ENCODE data around the gene ETV1.

Gene ETV1

GRCh38 chr7:13874783-13875182, 114.7 kb downstream of the ETV1 start:
- Histone ChIP-seq H3K14ac (ENCODE audit: low read length) (no peak overlapping the region), H3K79me1 (ENCODE audit: low read length) (no peaks in the 10 kb centered on the region), H3K27me3 (ENCODE audit: insufficient read depth, low read length) (no peaks in the 10 kb centered on the region), H2BK5ac (ENCODE audit: low read depth, low read length, poor library complexity) (no peak overlapping the region), H3K36me3 (ENCODE audit: control insufficient read depth in 1 of 2, insufficient read depth in 2 of 2, low read length in 2 of 2) (no peaks in the 10 kb centered on the region), H4K91ac (ENCODE audit: low read depth, low read length) (no peak overlapping the region), H3K27ac (ENCODE audit: low read depth, low read length) (no peak overlapping the region), H3K23ac (ENCODE audit: low read length) (no peak overlapping the region), H2BK12ac (ENCODE audit: low read length) (no peak overlapping the region), H3K4me1 (ENCODE audit: control insufficient read depth in 1 of 2, insufficient read depth in 2 of 2, low read length in 2 of 2) (no peaks in the 10 kb centered on the region), H3K9me3 (ENCODE audit: insufficient read depth, low read depth, low read length) (no peaks in the 10 kb centered on the region), H3K18ac (ENCODE audit: low read length) (no peak overlapping the region), H3K4me3 (ENCODE audit: low read depth, low read length) (no peak overlapping the region), H2AFZ (ENCODE audit: insufficient read depth, low read length, poor library complexity) (no peak overlapping the region), H3K79me2 (ENCODE audit: control insufficient read depth, insufficient read depth, low read length, poor library complexity) (no peaks in the 10 kb centered on the region), H4K12ac (ENCODE audit: low read depth, low read length) (no peak overlapping the region), H2AK5ac (ENCODE audit: low read length) (no peak overlapping the region), H3K4me2 (ENCODE audit: low read length) (no peak overlapping the region), H3K4ac (ENCODE audit: low read depth, low read length) (no peak overlapping the region), H4K8ac (ENCODE audit: low read depth, low read length) (no peak overlapping the region), H3K9ac (ENCODE audit: low read length) (no peak overlapping the region), H2BK120ac (ENCODE audit: insufficient read depth, low read length, poor library complexity) (no peak overlapping the region)
- no CpG with 5 or more reads among the region's 2 CpGs for WGBS (ENCODE audit: extremely low coverage, insufficient coverage, insufficient read length)
- no peak for DNase-seq

DNA sequence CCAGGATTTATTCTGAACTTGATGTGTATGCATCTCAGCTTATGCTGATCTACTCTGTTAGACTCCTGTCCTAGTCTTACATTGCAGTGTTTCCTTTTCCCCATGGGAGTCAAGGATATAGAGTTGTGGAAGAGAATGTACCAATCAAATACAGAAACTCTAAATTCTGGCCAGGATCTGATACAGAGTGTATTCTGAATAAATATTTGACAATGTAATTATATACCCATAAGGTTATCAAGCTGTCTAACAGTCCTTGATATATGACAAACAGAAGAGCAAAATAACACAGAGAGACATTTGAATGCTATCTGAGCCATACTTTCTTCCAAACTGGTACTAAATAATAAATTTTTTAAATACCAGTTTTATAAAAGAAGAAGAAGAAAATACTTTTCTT, 116.8 kb downstream of the ETV1 start:
- Histone ChIP-seq H3K27me3 (ENCODE audit: insufficient read depth, low read length) (no peaks in the 10 kb centered on the region), H3K14ac (ENCODE audit: low read length) (no peak overlapping the region), H2AK5ac (ENCODE audit: low read length) (no peak overlapping the region), H2BK120ac (ENCODE audit: insufficient read depth, low read length, poor library complexity) (no peak overlapping the region), H3K79me1 (ENCODE audit: low read length) (no peaks in the 10 kb centered on the region), H3K4me2 (ENCODE audit: low read length) (no peak overlapping the region), H2BK5ac (ENCODE audit: low read depth, low read length, poor library complexity) (no peak overlapping the region), H3K27ac (ENCODE audit: low read depth, low read length) (no peak overlapping the region), H3K18ac (ENCODE audit: low read length) (no peak overlapping the region), H3K36me3 (ENCODE audit: control insufficient read depth in 1 of 2, insufficient read depth in 2 of 2, low read length in 2 of 2) (no peaks in the 10 kb centered on the region), H2BK12ac (ENCODE audit: low read length) (no peak overlapping the region), H3K4me1 (ENCODE audit: control insufficient read depth in 1 of 2, insufficient read depth in 2 of 2, low read length in 2 of 2) (no peaks in the 10 kb centered on the region), H4K8ac (ENCODE audit: low read depth, low read length) (no peak overlapping the region), H2AFZ (ENCODE audit: insufficient read depth, low read length, poor library complexity) (no peak overlapping the region), H3K9me3 (ENCODE audit: insufficient read depth, low read depth, low read length) (no peaks in the 10 kb centered on the region), H3K23ac (ENCODE audit: low read length) (no peak overlapping the region), H3K9ac (ENCODE audit: low read length) (no peak overlapping the region), H3K79me2 (ENCODE audit: control insufficient read depth, insufficient read depth, low read length, poor library complexity) (no peaks in the 10 kb centered on the region), H3K4ac (ENCODE audit: low read depth, low read length) (no peak overlapping the region), H4K91ac (ENCODE audit: low read depth, low read length) (no peak overlapping the region), H3K4me3 (ENCODE audit: low read depth, low read length) (no peak overlapping the region), H4K12ac (ENCODE audit: low read depth, low read length) (no peak overlapping the region)
- no peak for DNase-seq

GRCh38 chr7:13871008-13871407, 118.5 kb downstream of the ETV1 start:
- Histone ChIP-seq H2BK120ac (ENCODE audit: insufficient read depth, low read length, poor library complexity) (no peak overlapping the region), H4K91ac (ENCODE audit: low read depth, low read length) (no peak overlapping the region), H3K18ac (ENCODE audit: low read length) (no peak overlapping the region), H3K9ac (ENCODE audit: low read length) (no peak overlapping the region), H3K27ac (ENCODE audit: low read depth, low read length) (no peak overlapping the region), H3K9me3 (ENCODE audit: insufficient read depth, low read depth, low read length) (no peaks in the 10 kb centered on the region), H3K79me2 (ENCODE audit: control insufficient read depth, insufficient read depth, low read length, poor library complexity) (no peaks in the 10 kb centered on the region), H4K12ac (ENCODE audit: low read depth, low read length) (no peak overlapping the region), H3K27me3 (ENCODE audit: insufficient read depth, low read length) (no peaks in the 10 kb centered on the region), H3K4me2 (ENCODE audit: low read length) (no peak overlapping the region), H4K8ac (ENCODE audit: low read depth, low read length) (no peak overlapping the region), H2BK12ac (ENCODE audit: low read length) (no peak overlapping the region), H2BK5ac (ENCODE audit: low read depth, low read length, poor library complexity) (no peak overlapping the region), H3K4ac (ENCODE audit: low read depth, low read length) (no peak overlapping the region), H3K36me3 (ENCODE audit: control insufficient read depth in 1 of 2, insufficient read depth in 2 of 2, low read length in 2 of 2) (no peaks in the 10 kb centered on the region), H2AK5ac (ENCODE audit: low read length) (no peak overlapping the region), H3K14ac (ENCODE audit: low read length) (no peak overlapping the region), H3K23ac (ENCODE audit: low read length) (no peak overlapping the region), H3K79me1 (ENCODE audit: low read length) (no peaks in the 10 kb centered on the region), H3K4me3 (ENCODE audit: low read depth, low read length) (no peak overlapping the region), H3K4me1 (ENCODE audit: control insufficient read depth in 1 of 2, insufficient read depth in 2 of 2, low read length in 2 of 2) (no peaks in the 10 kb centered on the region), H2AFZ (ENCODE audit: insufficient read depth, low read length, poor library complexity) (no peak overlapping the region)
- DNase-seq, result no peak

- H3K14ac ChIP-seq (ENCODE audit: low read length), result no peak overlapping the region
- WGBS (ENCODE audit: extremely low coverage, insufficient coverage, insufficient read length), result no CpG with 5 or more reads among the region's 2 CpGs
- H2AFZ ChIP-seq (ENCODE audit: insufficient read depth, low read length, poor library complexity), result no peak overlapping the region
- H4K12ac ChIP-seq (ENCODE audit: low read depth, low read length), result no peak overlapping the region
- H3K27me3 ChIP-seq (ENCODE audit: insufficient read depth, low read length), result no peaks in the 10 kb centered on the region
- H3K9ac ChIP-seq (ENCODE audit: low read length), result no peak overlapping the region
- no peak overlapping the region for H2BK5ac ChIP-seq (ENCODE audit: low read depth, low read length, poor library complexity)
- H3K4ac ChIP-seq (ENCODE audit: low read depth, low read length), result no peak overlapping the region
- H3K79me1 ChIP-seq (ENCODE audit: low read length), result no peaks in the 10 kb centered on the region
- H3K27ac ChIP-seq (ENCODE audit: low read depth, low read length), result no peak overlapping the region
- H2BK120ac ChIP-seq (ENCODE audit: insufficient read depth, low read length, poor library complexity), result no peak overlapping the region
- H3K9me3 ChIP-seq (ENCODE audit: insufficient read depth, low read depth, low read length), result no peaks in the 10 kb centered on the region
- no peak overlapping the region for H3K18ac ChIP-seq (ENCODE audit: low read length)
- no peak overlapping the region for H3K23ac ChIP-seq (ENCODE audit: low read length)
- H4K8ac ChIP-seq (ENCODE audit: low read depth, low read length), result no peak overlapping the region
- H3K36me3 ChIP-seq (ENCODE audit: control insufficient read depth in 1 of 2, insufficient read depth in 2 of 2, low read length in 2 of 2), result no peaks in the 10 kb centered on the region
- no peaks in the 10 kb centered on the region for H3K4me1 ChIP-seq (ENCODE audit: control insufficient read depth in 1 of 2, insufficient read depth in 2 of 2, low read length in 2 of 2)
- H3K4me2 ChIP-seq (ENCODE audit: low read length), result no peak overlapping the region
- H3K4me3 ChIP-seq (ENCODE audit: low read depth, low read length), result no peak overlapping the region
- no peak overlapping the region for H2BK12ac ChIP-seq (ENCODE audit: low read length)
- H4K91ac ChIP-seq (ENCODE audit: low read depth, low read length), result no peak overlapping the region
- DNase-seq, result no peak
- no peak overlapping the region for H2AK5ac ChIP-seq (ENCODE audit: low read length)
- no peaks in the 10 kb centered on the region for H3K79me2 ChIP-seq (ENCODE audit: control insufficient read depth, insufficient read depth, low read length, poor library complexity)
Measured at GRCh38 chr7:13860734-13861133, 128.7 kb downstream of the ETV1 start.

- Histone ChIP-seq H3K27me3 (ENCODE audit: insufficient read depth, low read length) (no peaks in the 10 kb centered on the region), H3K18ac (ENCODE audit: low read length) (no peak overlapping the region), H3K79me2 (ENCODE audit: control insufficient read depth, insufficient read depth, low read length, poor library complexity) (no peaks in the 10 kb centered on the region), H4K91ac (ENCODE audit: low read depth, low read length) (no peak overlapping the region), H3K4me2 (ENCODE audit: low read length) (no peak overlapping the region), H2BK5ac (ENCODE audit: low read depth, low read length, poor library complexity) (no peak overlapping the region), H3K23ac (ENCODE audit: low read length) (no peak overlapping the region), H3K4ac (ENCODE audit: low read depth, low read length) (no peak overlapping the region), H2BK12ac (ENCODE audit: low read length) (no peak overlapping the region), H2AFZ (ENCODE audit: insufficient read depth, low read length, poor library complexity) (no peak overlapping the region), H3K9ac (ENCODE audit: low read length) (no peak overlapping the region), H4K12ac (ENCODE audit: low read depth, low read length) (no peak overlapping the region), H3K4me1 (ENCODE audit: control insufficient read depth in 1 of 2, insufficient read depth in 2 of 2, low read length in 2 of 2) (no peaks in the 10 kb centered on the region), H2BK120ac (ENCODE audit: insufficient read depth, low read length, poor library complexity) (no peak overlapping the region), H3K9me3 (ENCODE audit: insufficient read depth, low read depth, low read length) (no peaks in the 10 kb centered on the region), H2AK5ac (ENCODE audit: low read length) (no peak overlapping the region), H3K14ac (ENCODE audit: low read length) (no peak overlapping the region), H3K4me3 (ENCODE audit: low read depth, low read length) (no peak overlapping the region), H4K8ac (ENCODE audit: low read depth, low read length) (no peak overlapping the region), H3K79me1 (ENCODE audit: low read length) (no peaks in the 10 kb centered on the region), H3K36me3 (ENCODE audit: control insufficient read depth in 1 of 2, insufficient read depth in 2 of 2, low read length in 2 of 2) (no peaks in the 10 kb centered on the region), H3K27ac (ENCODE audit: low read depth, low read length) (no peak overlapping the region)
- DNase-seq, result no peak
- WGBS (ENCODE audit: extremely low coverage, insufficient coverage, insufficient read length), result no CpG with 5 or more reads among the region's 1 CpG
Measured at GRCh38 chr7:13856012-13856411, 133.5 kb downstream of the ETV1 start.

Measured in trophoblast cell (in vitro differentiated cells and primary cell).